Measurements from ENCODE around the gene GLB1L2.

The GLB1L2 gene

GRCh38 chr11:134398079-134398444, 66.3 kb downstream of the GLB1L2 start:
- no peak for TF ChIP-seq CTCF (IDR thresholded peaks at IDR 0.05; ENCODE audit: extremely low read depth, missing control alignments)
- no peak for DNase-seq (ENCODE audit: low spot score)

- no peak for TF ChIP-seq CTCF (IDR thresholded peaks at IDR 0.05; ENCODE audit: extremely low read depth, missing control alignments)
- DNase-seq (ENCODE audit: low spot score) = no peak
Observed at GRCh38 chr11:134398644-134399292, 67.0 kb downstream of the GLB1L2 start.

- no peak for TF ChIP-seq CTCF (IDR thresholded peaks at IDR 0.05; ENCODE audit: extremely low read depth, missing control alignments)
- DNase-seq (ENCODE audit: low spot score) = no peak
Observed at GRCh38 chr11:134399293-134399654, 67.5 kb downstream of the GLB1L2 start.

- DNase-seq (ENCODE audit: low spot score) = no peak
- TF ChIP-seq CTCF (IDR thresholded peaks at IDR 0.05; ENCODE audit: extremely low read depth, missing control alignments) = no peak
Observed at GRCh38 chr11:134399996-134400395, 68.2 kb downstream of the GLB1L2 start.

GRCh38 chr11:134401825-134402809, 70.3 kb downstream of the GLB1L2 start:
- DNase-seq (ENCODE audit: low spot score) = no peak
- TF ChIP-seq CTCF (IDR thresholded peaks at IDR 0.05; ENCODE audit: extremely low read depth, missing control alignments) = no peak

GRCh38 chr11:134402910-134403309, 71.1 kb downstream of the GLB1L2 start:
- TF ChIP-seq CTCF (IDR thresholded peaks at IDR 0.05; ENCODE audit: extremely low read depth, missing control alignments) = no peak
- DNase-seq (ENCODE audit: low spot score) = no peak
